Fibroblast of villous mesenchyme (primary cell): ENCODE data around the gene KIF26A. TPM values are rescaled to one million over a fixed set of nuclear protein-coding genes. Genes with fewer than 3 reads are reported as not detected.

Experiments used
- DNase-seq: peaks from one replicate; pipeline ENCODE4 v3.0.0-alpha.2; 2010; ENCODE audit warnings: low read depth
- H3K4me3 ChIP-seq: 2 replicates; pipeline ENCODE4 v1.5.1; 2011; ENCODE audit warnings: low read depth, mild to moderate bottlenecking, low read length
- CTCF ChIP-seq: IDR thresholded peaks from 2 replicates; pipeline ENCODE4 v1.5.1; 2012; ENCODE audit warnings: low read depth, mild to moderate bottlenecking, low read length; ENCODE audit not compliant: insufficient read depth
- total RNA-seq: library from RNA; depleted of rRNA; stranded (reverse); fragments of >200 nt; gene quantifications from 2 replicates; pipeline ENCODE4 v1.2.3, GENCODE V29; 2012

Gene KIF26A
- total RNA-seq, 1 donor: under 0.01 TPM

- TF ChIP-seq CTCF: no peak
- no peak for DNase-seq
- H3K4me3 ChIP-seq: no peak overlapping the region
These were observed 71.8 kb downstream of the KIF26A start for GRCh38 chr14:104209985-104210816.

DNA sequence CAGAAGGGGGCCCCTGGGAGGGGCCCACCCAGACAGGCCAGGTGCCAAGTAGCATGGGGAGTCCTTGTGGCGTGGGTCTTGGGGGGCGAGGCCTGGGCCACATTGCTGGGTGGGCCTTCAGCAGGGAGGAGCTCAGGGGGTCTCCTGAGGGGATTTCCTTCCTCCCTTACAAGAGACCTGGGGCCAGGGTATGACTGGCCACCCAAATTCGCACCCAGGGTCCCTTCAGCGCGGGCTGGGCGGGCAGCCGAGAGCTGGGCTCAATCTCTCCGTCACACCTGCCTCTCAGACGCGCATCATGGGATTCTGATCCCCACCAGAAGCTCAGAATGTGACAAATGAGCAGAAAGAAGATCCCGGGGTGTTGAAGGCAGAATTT, 72.4 kb downstream of the KIF26A start:
- H3K4me3 ChIP-seq: no peak overlapping the region
- TF ChIP-seq CTCF: no peak
- DNase-seq: no peak

DNA sequence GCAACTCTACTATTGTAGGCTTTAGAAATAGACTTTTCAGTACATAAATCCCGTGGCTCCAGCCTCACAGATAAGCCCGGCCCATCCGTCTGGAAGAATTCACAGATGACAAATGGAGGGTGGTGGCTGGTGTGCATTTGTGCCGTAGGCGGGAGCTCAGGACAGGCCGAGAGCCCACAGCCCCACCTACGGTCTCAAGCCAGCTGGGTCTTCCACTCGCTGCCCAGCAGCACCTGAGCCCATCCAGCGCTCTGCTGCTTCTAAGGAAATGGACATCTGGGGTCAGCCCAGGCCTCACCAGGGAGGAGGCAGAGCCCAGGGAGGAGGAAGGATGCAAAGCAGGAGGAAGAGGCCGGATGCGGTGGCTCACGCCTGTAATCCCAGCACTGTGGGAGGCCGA, 72.8 kb downstream of the KIF26A start:
- no peak overlapping the region for H3K4me3 ChIP-seq
- no peak for DNase-seq
- TF ChIP-seq CTCF: no peak

GRCh38 chr14:104211741-104212140, 73.4 kb downstream of the KIF26A start:
- DNase-seq: no peak
- H3K4me3 ChIP-seq: no peak overlapping the region
- no peak for TF ChIP-seq CTCF

GRCh38 chr14:104212206-104213095, 74.1 kb downstream of the KIF26A start:
- DNase-seq: no peak
- no peak overlapping the region for H3K4me3 ChIP-seq
- TF ChIP-seq CTCF: no peak

- no peak for DNase-seq
- no peak for TF ChIP-seq CTCF
- no peak overlapping the region for H3K4me3 ChIP-seq
These were observed 75.1 kb downstream of the KIF26A start for GRCh38 chr14:104213301-104214034.
